Osteoblast (primary cell): ENCODE measurements around the gene ATP9A. TPM values are rescaled to one million over a fixed set of nuclear protein-coding genes. Genes with fewer than 3 reads are reported as not detected.
"Not testable (repeated sequence)": the region's sequence is repeated elsewhere in the genome, so short reads cannot be mapped to it uniquely, and the experiment has no call there.

Source experiments
- DNase-seq: peaks from one replicate; pipeline ENCODE4 v3.0.0; 2011; ENCODE audit warnings: low spot score, mixed read lengths; ENCODE audit not compliant: insufficient read length; ENCODE audit errors: missing footprints
- H2AFZ ChIP-seq: 2 replicates; pipeline ENCODE4 v1.6.0; 2011; ENCODE audit warnings: mild to moderate bottlenecking, low read length
- H3K27ac ChIP-seq: 2 replicates; pipeline ENCODE4 v1.5.1; 2011; ENCODE audit warnings: mild to moderate bottlenecking, low read depth, low read length, moderate library complexity
- H3K27me3 ChIP-seq: 2 replicates; pipeline ENCODE4 v1.6.0; 2012; ENCODE audit warnings: mild to moderate bottlenecking, control low read depth, inconsistent platforms, low read length, moderate library complexity; ENCODE audit not compliant: insufficient read depth
- H3K36me3 ChIP-seq: 2 replicates; pipeline ENCODE4 v1.5.1; 2011; ENCODE audit warnings: mild to moderate bottlenecking, low read length, control low read depth, moderate library complexity; ENCODE audit not compliant: insufficient read depth
- H3K4me1 ChIP-seq: 2 replicates; pipeline ENCODE4 v1.5.1; 2011; ENCODE audit warnings: mild to moderate bottlenecking, low read length, control low read depth, moderate library complexity; ENCODE audit not compliant: insufficient read depth
- H3K4me2 ChIP-seq: 2 replicates; pipeline ENCODE4 v1.6.0; 2011; ENCODE audit warnings: mild to moderate bottlenecking, low read length; ENCODE audit not compliant: insufficient read depth
- H3K4me3 ChIP-seq: fragments of 200-600 bp; sonication (generic); 3 replicates; pipeline ENCODE4 v1.5.1; 2012; ENCODE audit warnings: mild to moderate bottlenecking, low read length, inconsistent platforms; ENCODE audit not compliant: insufficient read depth
- H3K79me2 ChIP-seq: 2 replicates; pipeline ENCODE4 v1.6.0; 2012; ENCODE audit warnings: mild to moderate bottlenecking, low read length, control low read depth, inconsistent platforms; ENCODE audit not compliant: insufficient read depth
- H3K9me3 ChIP-seq: 2 replicates; pipeline ENCODE4 v1.5.1; 2011; ENCODE audit warnings: low read depth, low read length, control low read depth
- H4K20me1 ChIP-seq: 2 replicates; pipeline ENCODE4 v1.6.0; 2012; ENCODE audit warnings: mild to moderate bottlenecking, low read length, control low read depth; ENCODE audit not compliant: insufficient read depth
- total RNA-seq: library from RNA; depleted of rRNA; stranded (reverse); fragments of >200 nt; gene quantifications from 2 replicates; pipeline ENCODE4 v1.2.3, GENCODE V29; 2012
- TF ChIP-seq, protein P1 (sequence below): IDR thresholded peaks from 2 replicates; pipeline ENCODE4 v1.5.1; 2011; ENCODE audit warnings: mild to moderate bottlenecking, low read depth, low read length, moderate library complexity; ENCODE audit errors: extremely low read depth

The ATP9A gene
- total RNA-seq, 1 donor: 48.9 TPM

DNA sequence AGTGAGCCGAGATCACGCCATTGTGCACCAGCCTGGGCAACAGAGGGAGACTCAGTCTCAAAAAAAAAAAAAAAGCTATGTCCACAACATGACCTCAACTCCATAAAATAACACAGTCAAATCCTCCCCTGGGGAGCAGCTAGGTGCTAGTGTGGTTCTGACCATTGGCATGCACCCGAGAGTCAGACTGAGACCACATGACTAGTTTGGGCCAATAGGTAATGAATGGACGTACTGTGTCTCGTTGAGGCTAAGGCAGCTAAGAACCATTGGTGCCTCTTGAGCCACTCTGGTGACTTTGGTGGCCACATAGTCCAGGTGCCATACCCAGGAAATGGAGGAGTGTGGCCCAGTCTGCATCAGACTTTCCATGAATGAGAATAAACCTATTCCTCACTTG is 40.3 kb downstream of the ATP9A start:
- Histone ChIP-seq H3K9me3 (no peaks in the 10 kb centered on the region), H3K4me2 (no peak overlapping the region), H3K4me1 (peaks cover 11% of the 10 kb centered on the region), H3K36me3 (peaks cover 3% of the 10 kb centered on the region), H3K27me3 (no peaks in the 10 kb centered on the region), H3K27ac (no peak overlapping the region), H4K20me1 (no peaks in the 10 kb centered on the region), H3K79me2 (peaks cover 5% of the 10 kb centered on the region), H3K4me3 (no peak overlapping the region), H2AFZ (no peak overlapping the region)
- TF ChIP-seq, protein P1, sequence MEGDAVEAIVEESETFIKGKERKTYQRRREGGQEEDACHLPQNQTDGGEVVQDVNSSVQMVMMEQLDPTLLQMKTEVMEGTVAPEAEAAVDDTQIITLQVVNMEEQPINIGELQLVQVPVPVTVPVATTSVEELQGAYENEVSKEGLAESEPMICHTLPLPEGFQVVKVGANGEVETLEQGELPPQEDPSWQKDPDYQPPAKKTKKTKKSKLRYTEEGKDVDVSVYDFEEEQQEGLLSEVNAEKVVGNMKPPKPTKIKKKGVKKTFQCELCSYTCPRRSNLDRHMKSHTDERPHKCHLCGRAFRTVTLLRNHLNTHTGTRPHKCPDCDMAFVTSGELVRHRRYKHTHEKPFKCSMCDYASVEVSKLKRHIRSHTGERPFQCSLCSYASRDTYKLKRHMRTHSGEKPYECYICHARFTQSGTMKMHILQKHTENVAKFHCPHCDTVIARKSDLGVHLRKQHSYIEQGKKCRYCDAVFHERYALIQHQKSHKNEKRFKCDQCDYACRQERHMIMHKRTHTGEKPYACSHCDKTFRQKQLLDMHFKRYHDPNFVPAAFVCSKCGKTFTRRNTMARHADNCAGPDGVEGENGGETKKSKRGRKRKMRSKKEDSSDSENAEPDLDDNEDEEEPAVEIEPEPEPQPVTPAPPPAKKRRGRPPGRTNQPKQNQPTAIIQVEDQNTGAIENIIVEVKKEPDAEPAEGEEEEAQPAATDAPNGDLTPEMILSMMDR: no peak
- no peak for DNase-seq

DNA sequence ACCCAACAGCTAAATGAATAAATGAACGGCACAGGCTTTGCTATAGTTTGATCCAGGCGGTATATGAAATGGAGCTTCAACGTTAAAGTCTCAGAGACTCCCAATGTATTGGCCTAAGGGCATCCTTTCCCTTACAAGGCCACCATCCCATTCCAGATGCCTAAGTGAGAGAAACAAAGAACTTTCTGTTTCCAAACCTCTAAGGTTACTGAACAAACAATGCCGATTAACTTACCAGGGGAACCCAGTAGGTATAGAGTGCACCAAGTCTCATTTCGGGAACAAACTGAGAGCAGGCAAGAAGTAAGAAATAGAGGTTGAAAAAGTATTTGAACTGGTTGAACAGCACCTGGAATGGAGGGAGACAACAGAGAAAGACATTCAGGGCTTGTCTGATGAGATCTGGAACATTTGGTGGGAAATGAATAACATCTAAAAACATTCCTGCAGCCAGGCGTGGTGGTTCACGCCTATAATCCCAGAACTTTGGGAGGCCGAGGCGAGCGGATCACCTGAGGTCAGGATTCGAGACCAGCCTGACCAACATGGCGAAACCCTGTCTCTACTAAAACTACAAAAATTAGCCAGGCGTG is 42.5 kb downstream of the ATP9A start:
- TF ChIP-seq, protein P1: no peak
- no peaks in the 10 kb centered on the region for H3K27me3 ChIP-seq
- H2AFZ ChIP-seq: no peak overlapping the region
- DNase-seq: no peak
- peaks cover 3% of the 10 kb centered on the region for H3K36me3 ChIP-seq
- H3K4me2 ChIP-seq: no peak overlapping the region
- H3K4me1 ChIP-seq: no peaks in the 10 kb centered on the region
- H3K4me3 ChIP-seq: no peak overlapping the region
- peaks cover 5% of the 10 kb centered on the region for H3K79me2 ChIP-seq
- H3K9me3 ChIP-seq: no peaks in the 10 kb centered on the region
- H3K27ac ChIP-seq: no peak overlapping the region
- H4K20me1 ChIP-seq: no peaks in the 10 kb centered on the region

DNA sequence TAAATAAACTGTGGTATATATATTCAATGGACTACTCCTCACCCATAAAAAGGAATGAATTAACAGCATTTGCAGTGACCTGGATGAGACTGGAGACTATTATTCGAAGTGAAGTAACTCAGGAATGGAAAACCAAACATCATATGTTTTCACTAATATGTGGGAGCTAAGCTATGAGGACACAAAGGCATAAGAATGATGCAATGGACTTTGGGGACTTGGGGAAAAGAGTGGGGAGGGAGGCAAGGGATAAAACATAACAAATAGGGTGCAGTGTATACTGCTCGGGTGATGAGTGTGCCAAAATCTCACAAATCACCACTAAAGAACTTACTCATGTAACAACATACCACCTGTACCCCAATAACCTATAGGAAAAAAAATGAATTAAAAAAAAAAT is 45.2 kb downstream of the ATP9A start:
- H2AFZ ChIP-seq, H3K36me3 ChIP-seq, H3K79me2 ChIP-seq, H3K9me3 ChIP-seq, H3K4me1 ChIP-seq, H3K4me2 ChIP-seq, DNase-seq, H3K27me3 ChIP-seq, H3K27ac ChIP-seq, H4K20me1 ChIP-seq, H3K4me3 ChIP-seq: not testable (repeated sequence)

DNA sequence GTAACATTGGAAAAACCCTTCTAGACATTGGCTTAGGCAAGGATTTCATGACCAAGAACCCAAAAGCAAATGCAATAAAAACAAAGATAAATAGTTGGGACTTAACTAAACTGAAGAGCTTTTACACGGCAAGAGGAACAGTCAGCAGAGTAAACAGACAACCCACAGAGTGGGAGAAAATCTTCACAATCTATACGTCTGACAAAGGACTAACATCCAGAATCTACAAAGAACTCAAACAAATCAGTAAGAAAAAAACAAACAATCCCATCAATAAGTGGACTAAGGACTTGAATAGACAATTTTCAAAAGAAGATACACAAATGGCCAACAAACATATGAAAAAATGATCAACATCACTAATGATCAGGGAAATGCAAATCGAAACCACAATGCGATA is 45.9 kb downstream of the ATP9A start:
- DNase-seq, H3K9me3 ChIP-seq, H3K4me2 ChIP-seq, H2AFZ ChIP-seq, H3K27ac ChIP-seq, H3K4me1 ChIP-seq, H3K36me3 ChIP-seq, H3K79me2 ChIP-seq, H3K4me3 ChIP-seq, H4K20me1 ChIP-seq, H3K27me3 ChIP-seq: not testable (repeated sequence)

DNA sequence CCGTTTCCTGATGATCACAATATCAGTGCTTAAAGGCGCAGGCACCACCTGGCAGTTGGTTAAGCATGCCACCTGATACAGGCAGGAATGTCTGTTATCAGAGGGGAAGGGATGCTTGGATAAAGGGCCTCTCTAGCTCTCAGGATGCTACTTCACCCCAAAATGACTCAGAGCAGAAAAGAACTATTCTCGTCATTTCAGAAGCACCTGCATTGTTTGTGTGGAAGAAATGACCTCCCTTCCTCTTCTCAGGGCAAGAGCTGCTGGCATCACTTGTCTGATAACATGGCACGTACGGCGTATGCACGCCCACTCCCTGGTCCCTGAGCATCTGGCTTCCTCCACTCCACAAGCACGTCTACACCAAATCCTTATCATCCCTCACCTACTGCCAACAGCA is 47.3 kb downstream of the ATP9A start:
- DNase-seq: no peak
- TF ChIP-seq, protein P1: no peak
- H3K36me3 ChIP-seq: peaks cover 3% of the 10 kb centered on the region
- no peak overlapping the region for H2AFZ ChIP-seq
- H3K4me3 ChIP-seq: no peak overlapping the region
- no peak overlapping the region for H3K27ac ChIP-seq
- H3K79me2 ChIP-seq: no peaks in the 10 kb centered on the region
- H3K4me1 ChIP-seq: no peaks in the 10 kb centered on the region
- H3K4me2 ChIP-seq: no peak overlapping the region
- no peaks in the 10 kb centered on the region for H3K27me3 ChIP-seq
- H3K9me3 ChIP-seq: no peaks in the 10 kb centered on the region
- no peaks in the 10 kb centered on the region for H4K20me1 ChIP-seq
